ENCODE measurements around the gene MSMP. TPM values are rescaled to one million over a fixed set of nuclear protein-coding genes. Genes with fewer than 3 reads are reported as not detected.

The MSMP gene
- total RNA-seq, 1 donor from 2014 or later: not detected

GRCh38 chr9:35763181-35763580, 9.1 kb upstream of the MSMP start:
- peaks cover 34% of the 10 kb centered on the region for H3K4me1 Mint-ChIP-seq (ENCODE audit: low read depth)
- no peak for DNase-seq (ENCODE audit: low spot score)
- intact Hi-C loops (cut with micrococcal nuclease): no loop called here
- H3K27me3 Mint-ChIP-seq (ENCODE audit: insufficient read depth): no peaks in the 10 kb centered on the region
- peaks cover 8% of the 10 kb centered on the region for H3K36me3 Mint-ChIP-seq (ENCODE audit: low read depth)
- no peak overlapping the region for H3K4me3 Mint-ChIP-seq
- no peaks in the 10 kb centered on the region for H3K9me3 Mint-ChIP-seq
- no peak overlapping the region for H3K27ac Mint-ChIP-seq

GRCh38 chr9:35760651-35761050, 6.6 kb upstream of the MSMP start:
- H3K27me3 Mint-ChIP-seq (ENCODE audit: insufficient read depth): no peaks in the 10 kb centered on the region
- peaks cover 11% of the 10 kb centered on the region for H3K36me3 Mint-ChIP-seq (ENCODE audit: low read depth)
- H3K4me1 Mint-ChIP-seq (ENCODE audit: low read depth): peaks cover 55% of the 10 kb centered on the region
- intact Hi-C loops (cut with micrococcal nuclease): no loop called here
- no peak overlapping the region for H3K4me3 Mint-ChIP-seq
- H3K9me3 Mint-ChIP-seq: no peaks in the 10 kb centered on the region
- no peak overlapping the region for H3K27ac Mint-ChIP-seq
- DNase-seq (ENCODE audit: low spot score): no peak

DNA sequence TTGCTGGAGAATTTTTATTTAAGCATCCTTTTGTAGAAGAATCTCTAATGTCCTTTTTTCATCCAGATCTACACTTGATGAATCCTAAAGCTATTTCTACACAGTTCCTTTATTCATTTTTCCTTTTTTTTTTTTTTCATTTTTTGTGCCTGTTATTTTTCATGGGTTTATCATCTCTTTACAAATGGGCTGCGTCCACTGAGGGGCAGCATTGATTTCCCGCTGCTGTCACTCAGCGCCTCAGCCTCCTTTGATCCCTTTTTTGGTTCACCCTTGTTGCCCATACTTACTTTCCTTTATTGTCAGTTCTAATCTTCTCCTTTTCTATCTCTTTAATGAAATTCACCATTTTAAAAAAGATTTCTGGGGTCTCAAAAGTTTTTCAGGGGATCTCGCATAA, 5.7 kb upstream of the MSMP start:
- H3K27me3 Mint-ChIP-seq (ENCODE audit: insufficient read depth): no peaks in the 10 kb centered on the region
- peaks cover 60% of the 10 kb centered on the region for H3K4me1 Mint-ChIP-seq (ENCODE audit: low read depth)
- no peak overlapping the region for H3K27ac Mint-ChIP-seq
- intact Hi-C loops (cut with micrococcal nuclease): loop anchor here (5.0 kb wide), 1 partner anchor 433 kb away; the partner anchor contains the start of gene CLTA
- DNase-seq (ENCODE audit: low spot score): no peak
- H3K9me3 Mint-ChIP-seq: no peaks in the 10 kb centered on the region
- peaks cover 11% of the 10 kb centered on the region for H3K36me3 Mint-ChIP-seq (ENCODE audit: low read depth)
- no peak overlapping the region for H3K4me3 Mint-ChIP-seq

- Mint-ChIP-seq H3K36me3 (ENCODE audit: low read depth) (peaks cover 14% of the 10 kb centered on the region), H3K4me1 (ENCODE audit: low read depth) (peaks cover 60% of the 10 kb centered on the region), H3K4me3 (peak overlapping the region; percentile 80), H3K9me3 (no peaks in the 10 kb centered on the region), H3K27ac (peak overlapping the region; percentile 24), H3K27me3 (ENCODE audit: insufficient read depth) (no peaks in the 10 kb centered on the region)
- intact Hi-C loops (cut with micrococcal nuclease): loop anchor here (5.0 kb wide), 1 partner anchor 434 kb away; the partner anchor contains the start of gene CLTA
- no peak for DNase-seq (ENCODE audit: low spot score)
These were observed 4.5 kb upstream of the MSMP start for GRCh38 chr9:35758475-35759050.

- Mint-ChIP-seq H3K36me3 (ENCODE audit: low read depth) (peaks cover 17% of the 10 kb centered on the region), H3K4me3 (peak overlapping the region; percentile 80), H3K9me3 (no peaks in the 10 kb centered on the region), H3K4me1 (ENCODE audit: low read depth) (peaks cover 60% of the 10 kb centered on the region), H3K27me3 (ENCODE audit: insufficient read depth) (no peaks in the 10 kb centered on the region), H3K27ac (no peak overlapping the region)
- DNase-seq (ENCODE audit: low spot score): no peak
- intact Hi-C loops (cut with micrococcal nuclease): loop anchor here (1.0 to 5.0 kb wide), 2 partner anchors 9 to 434 kb away; partner anchors contain the start of genes CLTA, GBA2 and RGP1
These were observed 3.8 kb upstream of the MSMP start for GRCh38 chr9:35757892-35758275.

GRCh38 chr9:35757226-35757891, 3.3 kb upstream of the MSMP start:
- peak overlapping the region; percentile 100 for H3K4me3 Mint-ChIP-seq
- intact Hi-C loops (cut with micrococcal nuclease): loop anchor here (1.0 to 5.0 kb wide), 2 partner anchors 8 to 435 kb away; partner anchors contain the start of genes CLTA, GBA2 and RGP1
- no peak for DNase-seq (ENCODE audit: low spot score)
- H3K36me3 Mint-ChIP-seq (ENCODE audit: low read depth): peaks cover 23% of the 10 kb centered on the region
- H3K27ac Mint-ChIP-seq: peak overlapping the region; percentile 90
- peaks cover 58% of the 10 kb centered on the region for H3K4me1 Mint-ChIP-seq (ENCODE audit: low read depth)
- no peaks in the 10 kb centered on the region for H3K27me3 Mint-ChIP-seq (ENCODE audit: insufficient read depth)
- H3K9me3 Mint-ChIP-seq: no peaks in the 10 kb centered on the region

GRCh38 chr9:35756275-35757225, 2.5 kb upstream of the MSMP start:
- Mint-ChIP-seq H3K36me3 (ENCODE audit: low read depth) (peaks cover 27% of the 10 kb centered on the region), H3K27ac (peak overlapping the region; percentile 98), H3K9me3 (no peaks in the 10 kb centered on the region), H3K27me3 (ENCODE audit: insufficient read depth) (no peaks in the 10 kb centered on the region), H3K4me1 (ENCODE audit: low read depth) (peaks cover 51% of the 10 kb centered on the region), H3K4me3 (peak overlapping the region; percentile 100)
- intact Hi-C loops (cut with micrococcal nuclease): loop anchor here (1.0 to 5.0 kb wide), 4 partner anchors 7 to 436 kb away; partner anchors contain the start of genes CLTA, GBA2, RGP1 and TMEM8B
- DNase-seq (ENCODE audit: low spot score): peak; percentile 71

GRCh38 chr9:35755071-35755470, 995 bp upstream of the MSMP start:
- DNase-seq (ENCODE audit: low spot score): no peak
- H3K9me3 Mint-ChIP-seq: no peaks in the 10 kb centered on the region
- peaks cover 28% of the 10 kb centered on the region for H3K36me3 Mint-ChIP-seq (ENCODE audit: low read depth)
- peak overlapping the region; percentile 100 for H3K4me3 Mint-ChIP-seq
- no peak overlapping the region for H3K27ac Mint-ChIP-seq
- peaks cover 43% of the 10 kb centered on the region for H3K4me1 Mint-ChIP-seq (ENCODE audit: low read depth)
- no peaks in the 10 kb centered on the region for H3K27me3 Mint-ChIP-seq (ENCODE audit: insufficient read depth)
- intact Hi-C loops (cut with micrococcal nuclease): loop anchor here (5.0 kb wide), 1 partner anchor 437 kb away; the partner anchor contains the start of gene CLTA

DNA sequence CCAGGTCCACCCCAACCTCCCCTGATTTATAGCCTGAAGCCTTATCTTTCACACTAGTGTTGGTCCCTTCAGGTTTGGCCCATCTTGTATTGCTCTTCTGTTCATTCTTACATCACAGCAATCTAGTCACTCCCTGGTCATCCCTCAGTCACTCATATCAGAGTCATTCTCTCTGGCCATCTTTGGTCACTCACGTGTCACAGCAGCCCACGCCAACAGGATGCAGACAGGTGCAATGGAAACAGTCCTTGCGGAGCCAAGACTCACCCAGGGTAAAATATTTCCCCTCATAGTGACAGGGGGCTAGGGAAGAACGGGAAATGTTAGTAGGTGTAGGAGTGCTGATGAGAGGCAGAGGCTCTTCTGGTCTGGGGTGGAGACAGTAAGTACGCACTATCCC, 610 bp downstream of the MSMP start:
- Mint-ChIP-seq H3K4me1 (ENCODE audit: low read depth) (peaks cover 37% of the 10 kb centered on the region), H3K27me3 (ENCODE audit: insufficient read depth) (no peaks in the 10 kb centered on the region), H3K27ac (no peak overlapping the region), H3K4me3 (no peak overlapping the region), H3K36me3 (ENCODE audit: low read depth) (peaks cover 24% of the 10 kb centered on the region), H3K9me3 (no peaks in the 10 kb centered on the region)
- no peak for DNase-seq (ENCODE audit: low spot score)
- intact Hi-C loops (cut with micrococcal nuclease): no loop called here

DNA sequence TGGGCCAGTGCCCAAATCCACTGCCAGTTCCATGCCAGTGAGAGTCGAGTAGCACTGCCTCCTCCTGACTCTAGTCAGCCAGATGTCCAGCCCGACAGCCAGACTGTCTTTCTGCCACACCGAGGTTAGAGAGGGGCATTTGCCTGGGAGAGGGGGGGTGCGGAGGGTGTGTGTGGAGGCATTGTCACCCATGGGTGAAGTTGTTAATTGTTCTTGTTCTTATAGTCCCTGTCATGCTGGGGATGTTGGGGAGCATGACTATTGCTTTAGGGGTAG, 3.9 kb downstream of the MSMP start:
- peaks cover 40% of the 10 kb centered on the region for H3K4me1 Mint-ChIP-seq (ENCODE audit: low read depth)
- H3K4me3 Mint-ChIP-seq: peak overlapping the region; percentile 95
- intact Hi-C loops (cut with micrococcal nuclease): no loop called here
- no peaks in the 10 kb centered on the region for H3K9me3 Mint-ChIP-seq
- H3K36me3 Mint-ChIP-seq (ENCODE audit: low read depth): peaks cover 26% of the 10 kb centered on the region
- H3K27me3 Mint-ChIP-seq (ENCODE audit: insufficient read depth): no peaks in the 10 kb centered on the region
- DNase-seq (ENCODE audit: low spot score): no peak
- peak overlapping the region; percentile 73 for H3K27ac Mint-ChIP-seq

DNA sequence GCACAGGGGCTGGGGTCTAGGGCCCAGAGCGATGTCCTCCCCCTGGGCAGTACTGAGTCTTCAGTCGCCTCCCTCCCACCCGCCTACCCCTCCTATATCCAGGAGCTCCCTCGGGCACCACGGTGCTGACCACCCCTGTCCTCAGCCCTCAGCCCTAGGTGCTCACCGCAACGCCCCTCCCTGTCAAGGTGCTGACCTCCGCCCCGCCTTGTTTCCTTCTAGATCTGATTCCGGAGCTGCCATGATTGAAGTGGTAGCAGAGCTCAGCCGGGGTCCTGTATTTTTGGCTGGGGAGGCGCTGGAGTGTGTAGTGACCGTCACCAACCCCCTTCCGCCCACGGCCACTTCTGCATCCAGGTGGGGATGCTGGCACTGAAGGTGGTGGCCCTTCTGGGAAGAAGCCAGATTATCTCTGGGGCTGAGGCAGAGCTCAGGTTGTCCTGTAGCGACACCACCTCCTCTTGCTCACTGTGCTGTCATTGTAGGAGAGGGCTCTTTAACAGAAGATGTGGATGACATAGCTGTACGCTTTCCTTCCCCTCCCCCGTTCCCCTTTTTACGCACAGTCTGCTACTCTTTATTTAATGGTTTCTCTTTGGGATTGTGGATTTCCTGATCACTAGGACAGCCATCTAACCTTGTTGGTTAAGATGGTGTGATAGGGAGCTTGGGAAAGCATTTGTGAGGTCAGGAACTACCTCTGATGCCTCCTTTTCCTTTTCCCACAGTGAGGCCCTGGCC, 4.4 kb downstream of the MSMP start:
- Mint-ChIP-seq H3K4me3 (peak overlapping the region; percentile 95), H3K9me3 (no peaks in the 10 kb centered on the region), H3K36me3 (ENCODE audit: low read depth) (peaks cover 28% of the 10 kb centered on the region), H3K27ac (peak overlapping the region; percentile 73), H3K27me3 (ENCODE audit: insufficient read depth) (no peaks in the 10 kb centered on the region), H3K4me1 (ENCODE audit: low read depth) (peaks cover 40% of the 10 kb centered on the region)
- DNase-seq (ENCODE audit: low spot score): peak; percentile 41
- intact Hi-C loops (cut with micrococcal nuclease): loop anchor here (1.0 to 5.0 kb wide), 6 partner anchors 8 to 637 kb away; partner anchors contain the start of genes CREB3, FAM221B, HINT2 and TLN1

DNA sequence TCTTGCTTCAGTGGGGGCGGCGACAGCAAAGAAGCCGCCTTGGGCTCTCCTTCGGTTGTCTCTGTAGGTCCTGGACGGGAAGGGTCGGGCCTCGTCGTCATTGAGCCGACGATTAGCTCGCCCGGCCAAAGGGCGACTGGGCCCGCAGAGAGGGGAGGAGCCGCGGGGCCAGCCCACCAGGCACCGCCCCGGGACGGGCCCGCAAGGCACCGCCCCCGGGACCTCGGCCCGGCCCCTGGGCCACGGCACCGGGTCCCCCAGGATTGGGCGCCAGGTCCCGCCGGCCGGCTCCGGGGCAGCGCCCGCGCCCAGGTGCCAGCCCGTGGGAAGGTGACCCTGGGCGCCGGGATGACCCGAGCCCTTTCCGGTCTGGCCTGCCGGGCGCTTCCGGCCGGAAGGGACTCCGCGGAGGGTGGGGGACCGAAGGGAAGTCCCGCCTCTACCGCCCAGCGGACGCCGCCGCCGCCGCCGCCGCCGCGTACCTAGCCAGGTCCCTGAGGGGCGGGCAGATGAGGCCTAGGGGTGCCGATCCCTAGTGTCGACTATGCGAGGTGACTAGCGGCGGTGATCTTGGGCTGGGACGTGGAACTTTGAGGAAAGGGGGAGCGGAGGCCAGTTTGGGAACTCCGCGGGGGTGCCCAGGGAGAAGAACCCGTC, 5.1 kb downstream of the MSMP start, which contains the start of the genes GBA2 and RGP1:
GBA2 (minus strand) TSS at position 371 of the 657 bp plus-strand sequence. CDS start 524 bp downstream, outside the sequence.
RGP1 (plus strand) TSS at position 430 of the 657 bp plus-strand sequence. CDS start 469 bp downstream, outside the sequence.
- peak within 1 kb of the TSS; percentile 73 for H3K27ac Mint-ChIP-seq

More for the DNA sequence above, 5.1 kb downstream of the MSMP start, which contains the start of the genes GBA2 and RGP1:
- intact Hi-C loops (cut with micrococcal nuclease): loop anchor here (1.0 to 5.0 kb wide), 7 partner anchors 8 to 637 kb away; partner anchors contain the start of genes CREB3, FAM221B, HINT2 and TLN1
- peaks cover 40% of the 10 kb centered on the region for H3K4me1 Mint-ChIP-seq (ENCODE audit: low read depth)
- peaks cover 33% of the 10 kb centered on the region for H3K36me3 Mint-ChIP-seq (ENCODE audit: low read depth)
- no peaks in the 10 kb centered on the region for H3K9me3 Mint-ChIP-seq
- no peaks in the 10 kb centered on the region for H3K27me3 Mint-ChIP-seq (ENCODE audit: insufficient read depth)
- DNase-seq (ENCODE audit: low spot score): peak; percentile 69
- H3K4me3 Mint-ChIP-seq: peak within 1 kb of the TSS; percentile 95
